ENCODE results near the gene HELT.

The HELT gene

DNA sequence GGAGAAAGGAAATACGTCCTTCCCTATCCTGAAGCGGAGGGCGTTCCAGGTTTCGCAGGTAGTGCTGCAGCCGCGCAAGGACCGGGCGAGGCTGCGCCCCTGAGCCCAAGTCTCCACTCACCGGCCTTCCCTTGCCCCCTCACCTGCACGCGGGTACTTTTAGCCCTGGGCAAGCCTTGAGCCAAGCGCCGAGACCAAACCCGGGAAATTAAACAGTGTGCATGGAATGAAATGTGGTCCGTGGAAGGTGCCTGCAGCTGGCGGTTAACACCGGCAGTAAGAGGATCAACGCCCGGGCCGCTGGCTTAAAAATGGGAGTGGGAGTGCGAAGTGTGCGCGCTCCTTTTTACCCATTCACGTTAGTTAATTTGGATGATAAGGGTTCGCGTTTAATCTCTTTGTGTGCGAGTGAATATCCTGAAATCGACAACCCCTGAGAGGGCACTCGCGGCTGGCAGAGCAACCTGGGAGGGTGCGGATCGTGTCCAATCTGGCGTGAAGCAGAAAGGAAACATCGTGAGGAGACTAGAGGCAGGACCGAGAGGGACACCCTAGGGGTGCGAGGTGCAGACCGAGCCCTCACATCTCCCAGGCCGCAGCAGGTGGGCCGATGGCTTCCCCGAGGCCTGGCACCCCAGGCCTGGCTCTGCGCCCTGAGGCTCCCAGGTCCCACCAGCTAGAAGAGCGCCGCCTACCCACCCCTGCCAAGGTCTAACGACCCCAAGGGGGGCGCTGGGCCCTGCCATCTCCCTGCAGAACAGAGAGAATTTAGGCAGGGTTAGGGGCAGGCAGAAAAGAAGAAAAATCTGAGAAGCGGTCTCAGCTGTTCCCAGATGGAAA, 2.0 kb upstream of the HELT start:
- Histone ChIP-seq H3K27me3 (ENCODE audit: insufficient read depth, low read length, poor library complexity) (peaks cover 75% of the 10 kb centered on the region), H4K5ac (ENCODE audit: low read length) (no peak overlapping the region), H3K23ac (ENCODE audit: low read length) (peak overlapping the region; percentile 51), H2BK15ac (replicated peaks; ENCODE audit: low read depth) (no peak overlapping the region), H2BK5ac (ENCODE audit: low read length) (no peak overlapping the region), H4K8ac (ENCODE audit: low read depth, low read length) (no peak overlapping the region), H3K56ac (ENCODE audit: low read length) (peak overlapping the region; percentile 22), H3K4me3 (ENCODE audit: low read length) (no peak overlapping the region), H3K9ac (ENCODE audit: low read length) (no peak overlapping the region), H3K18ac (ENCODE audit: low read length) (no peak overlapping the region), H3K79me2 (ENCODE audit: control insufficient read depth, insufficient read depth, low read length) (no peaks in the 10 kb centered on the region), H3K27ac (ENCODE audit: low read depth, low read length) (no peak overlapping the region), H3K36me3 (ENCODE audit: control insufficient read depth, insufficient read depth, low read length) (no peaks in the 10 kb centered on the region), H3K4me2 (ENCODE audit: low read length) (peak overlapping the region; percentile 46), H3K79me1 (ENCODE audit: low read length) (no peaks in the 10 kb centered on the region), H2AK5ac (ENCODE audit: low read length) (no peak overlapping the region), H3K4ac (ENCODE audit: low read depth, low read length) (no peak overlapping the region), H2BK120ac (ENCODE audit: low read depth, low read length) (no peak overlapping the region), H3K4me1 (ENCODE audit: control insufficient read depth, low read depth, low read length) (peaks cover 2% of the 10 kb centered on the region)
- no CpG with 5 or more reads among the region's 47 CpGs for WGBS (ENCODE audit: extremely low coverage, insufficient coverage, low lambda C conversion rate)
- peak; percentile 35 for DNase-seq

DNA sequence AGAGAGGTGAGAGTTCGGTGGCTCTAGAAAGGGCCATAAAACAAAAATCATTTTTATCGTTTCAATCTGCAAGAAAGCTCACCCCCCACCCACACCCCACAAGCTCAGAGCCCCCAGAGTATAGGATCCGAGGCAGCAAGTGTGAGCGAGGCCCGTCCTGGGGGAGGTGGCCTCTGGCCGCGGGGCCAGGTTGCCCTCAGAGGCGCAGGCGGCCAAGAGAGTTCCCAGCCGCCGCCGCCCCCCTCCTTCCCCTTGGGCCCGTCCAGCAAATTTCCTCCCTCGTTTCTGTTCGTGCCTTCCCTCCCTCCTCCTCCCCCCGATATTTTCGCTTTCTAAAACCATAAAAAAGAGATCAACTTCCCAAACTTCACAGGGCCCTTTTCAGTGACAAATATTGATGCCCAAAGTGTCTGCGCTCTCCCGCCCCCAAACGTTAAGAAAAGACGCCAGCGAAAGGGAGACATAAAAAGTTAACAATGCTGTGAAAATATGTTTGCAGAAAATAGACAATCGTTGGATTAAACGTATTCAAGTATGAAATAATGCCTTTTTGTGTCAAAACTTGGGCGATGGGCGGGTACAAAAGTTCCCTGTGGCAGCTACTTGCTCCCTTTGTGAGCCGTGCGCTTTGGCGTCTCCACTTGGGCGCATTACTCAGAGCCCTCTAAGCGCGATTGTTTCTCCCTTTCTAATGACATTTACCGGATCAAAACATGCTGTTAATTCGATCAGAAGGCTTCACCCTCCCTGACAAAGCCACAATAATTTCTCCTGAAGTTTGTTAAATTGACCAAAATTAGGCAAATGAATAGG, 1.1 kb upstream of the HELT start:
- peak; percentile 37 for DNase-seq
- Histone ChIP-seq H3K4ac (ENCODE audit: low read depth, low read length) (no peak overlapping the region), H2BK120ac (ENCODE audit: low read depth, low read length) (no peak overlapping the region), H3K4me2 (ENCODE audit: low read length) (no peak overlapping the region), H2AK5ac (ENCODE audit: low read length) (no peak overlapping the region), H2BK5ac (ENCODE audit: low read length) (no peak overlapping the region), H3K79me2 (ENCODE audit: control insufficient read depth, insufficient read depth, low read length) (no peaks in the 10 kb centered on the region), H3K4me1 (ENCODE audit: control insufficient read depth, low read depth, low read length) (peaks cover 2% of the 10 kb centered on the region), H4K8ac (ENCODE audit: low read depth, low read length) (no peak overlapping the region), H3K79me1 (ENCODE audit: low read length) (no peaks in the 10 kb centered on the region), H3K36me3 (ENCODE audit: control insufficient read depth, insufficient read depth, low read length) (no peaks in the 10 kb centered on the region), H3K27me3 (ENCODE audit: insufficient read depth, low read length, poor library complexity) (peaks cover 82% of the 10 kb centered on the region), H3K56ac (ENCODE audit: low read length) (no peak overlapping the region), H3K18ac (ENCODE audit: low read length) (no peak overlapping the region), H3K27ac (ENCODE audit: low read depth, low read length) (no peak overlapping the region), H2BK15ac (replicated peaks; ENCODE audit: low read depth) (no peak overlapping the region), H3K23ac (ENCODE audit: low read length) (no peak overlapping the region), H4K5ac (ENCODE audit: low read length) (no peak overlapping the region), H3K4me3 (ENCODE audit: low read length) (no peak overlapping the region), H3K9ac (ENCODE audit: low read length) (no peak overlapping the region)
- WGBS (ENCODE audit: extremely low coverage, insufficient coverage, low lambda C conversion rate) = no CpG with 5 or more reads among the region's 34 CpGs

DNA sequence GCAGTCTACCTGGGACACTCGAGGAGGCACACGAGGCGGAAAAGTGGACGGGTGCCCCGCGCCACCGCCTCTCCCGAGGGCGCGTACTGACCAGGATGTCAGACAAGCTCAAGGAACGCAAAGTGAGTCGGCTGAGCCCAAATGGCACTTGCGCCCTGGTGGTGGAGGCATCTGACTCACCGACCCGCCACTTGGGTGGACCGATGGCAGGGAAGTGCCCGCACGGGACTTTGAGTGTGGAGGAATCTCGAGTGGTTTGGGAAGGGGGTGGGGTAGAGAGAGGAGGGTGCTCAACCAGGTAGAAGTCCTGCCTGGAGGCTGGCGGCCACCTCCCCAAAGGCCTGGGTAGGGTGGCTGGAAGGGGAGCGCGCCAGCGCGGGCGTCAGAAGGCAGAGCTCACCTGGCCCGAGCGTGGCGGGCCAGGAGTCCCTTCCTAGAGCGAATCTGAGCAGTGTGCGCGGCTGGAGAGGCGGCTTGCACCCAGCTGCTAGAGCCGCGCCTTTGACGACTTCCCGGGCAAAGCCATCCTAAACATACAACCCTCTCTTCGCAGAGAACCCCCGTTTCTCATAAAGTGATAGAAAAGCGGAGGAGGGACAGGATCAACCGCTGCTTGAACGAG, 655 bp downstream of the HELT start:
- Histone ChIP-seq H2BK5ac (ENCODE audit: low read length) (no peak overlapping the region), H3K79me1 (ENCODE audit: low read length) (no peaks in the 10 kb centered on the region), H4K5ac (ENCODE audit: low read length) (no peak overlapping the region), H4K8ac (ENCODE audit: low read depth, low read length) (no peak overlapping the region), H2BK15ac (replicated peaks; ENCODE audit: low read depth) (no peak overlapping the region), H3K4me1 (ENCODE audit: control insufficient read depth, low read depth, low read length) (peaks cover 2% of the 10 kb centered on the region), H3K27ac (ENCODE audit: low read depth, low read length) (no peak overlapping the region), H3K18ac (ENCODE audit: low read length) (no peak overlapping the region), H3K4me3 (ENCODE audit: low read length) (no peak overlapping the region), H3K56ac (ENCODE audit: low read length) (no peak overlapping the region), H3K4me2 (ENCODE audit: low read length) (peak overlapping the region; percentile 58), H3K23ac (ENCODE audit: low read length) (no peak overlapping the region), H3K36me3 (ENCODE audit: control insufficient read depth, insufficient read depth, low read length) (no peaks in the 10 kb centered on the region), H2BK120ac (ENCODE audit: low read depth, low read length) (no peak overlapping the region), H2AK5ac (ENCODE audit: low read length) (no peak overlapping the region), H3K27me3 (ENCODE audit: insufficient read depth, low read length, poor library complexity) (peaks cover 91% of the 10 kb centered on the region), H3K9ac (ENCODE audit: low read length) (no peak overlapping the region), H3K4ac (ENCODE audit: low read depth, low read length) (no peak overlapping the region), H3K79me2 (ENCODE audit: control insufficient read depth, insufficient read depth, low read length) (no peaks in the 10 kb centered on the region)
- DNase-seq = peak; percentile 49
- no CpG with 5 or more reads among the region's 41 CpGs for WGBS (ENCODE audit: extremely low coverage, insufficient coverage, low lambda C conversion rate)

DNA sequence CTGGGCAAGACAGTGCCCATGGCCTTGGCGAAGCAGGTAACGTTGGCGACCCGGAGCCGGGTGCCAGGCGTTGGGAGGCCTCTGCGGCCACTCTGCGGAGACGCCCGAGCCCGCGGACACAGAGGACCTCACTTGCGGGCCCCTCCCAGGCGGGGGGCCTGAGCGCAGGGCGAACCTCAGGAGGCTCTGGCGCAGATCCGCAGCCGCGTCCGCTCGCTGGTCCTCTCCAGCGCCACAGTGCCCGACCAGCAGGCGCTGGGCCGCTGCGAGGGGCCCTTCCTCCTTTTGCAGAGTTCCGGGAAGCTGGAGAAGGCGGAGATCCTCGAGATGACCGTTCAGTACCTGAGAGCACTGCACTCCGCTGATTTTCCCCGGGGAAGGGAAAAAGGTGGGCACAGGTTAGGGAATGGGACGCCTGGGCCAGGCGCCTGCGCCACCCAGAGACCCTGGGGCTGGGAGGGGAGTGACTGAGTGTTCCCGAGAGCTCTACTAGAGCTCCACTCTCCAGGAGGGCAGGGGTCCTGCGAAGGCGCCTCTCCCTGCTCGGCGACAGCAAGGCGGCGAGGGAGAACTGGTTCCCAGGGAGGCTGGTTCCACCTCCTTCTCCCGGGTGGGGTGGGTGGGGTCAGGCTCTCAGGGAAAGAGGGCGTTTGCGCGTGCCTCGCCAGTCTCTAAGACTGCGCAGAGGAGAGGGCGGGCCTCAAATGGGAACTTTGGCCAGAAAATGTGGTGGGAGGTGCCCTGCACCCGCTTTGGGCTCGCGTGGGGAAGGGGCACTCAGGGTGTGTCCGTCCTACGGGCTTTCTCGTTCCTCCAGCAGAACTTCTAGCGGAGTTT, 1.4 kb downstream of the HELT start:
- Histone ChIP-seq H2BK15ac (replicated peaks; ENCODE audit: low read depth) (no peak overlapping the region), H3K4me3 (ENCODE audit: low read length) (no peak overlapping the region), H4K8ac (ENCODE audit: low read depth, low read length) (no peak overlapping the region), H3K4me2 (ENCODE audit: low read length) (peak overlapping the region; percentile 58), H3K18ac (ENCODE audit: low read length) (no peak overlapping the region), H4K5ac (ENCODE audit: low read length) (no peak overlapping the region), H3K56ac (ENCODE audit: low read length) (peak overlapping the region; percentile 20), H2BK5ac (ENCODE audit: low read length) (no peak overlapping the region), H3K79me1 (ENCODE audit: low read length) (no peaks in the 10 kb centered on the region), H3K9ac (ENCODE audit: low read length) (no peak overlapping the region), H3K36me3 (ENCODE audit: control insufficient read depth, insufficient read depth, low read length) (no peaks in the 10 kb centered on the region), H3K4ac (ENCODE audit: low read depth, low read length) (no peak overlapping the region), H3K23ac (ENCODE audit: low read length) (no peak overlapping the region), H2AK5ac (ENCODE audit: low read length) (no peak overlapping the region), H3K27ac (ENCODE audit: low read depth, low read length) (no peak overlapping the region), H3K79me2 (ENCODE audit: control insufficient read depth, insufficient read depth, low read length) (no peaks in the 10 kb centered on the region), H2BK120ac (ENCODE audit: low read depth, low read length) (no peak overlapping the region), H3K4me1 (ENCODE audit: control insufficient read depth, low read depth, low read length) (peaks cover under 1% of the 10 kb centered on the region), H3K27me3 (ENCODE audit: insufficient read depth, low read length, poor library complexity) (peaks cover 95% of the 10 kb centered on the region)
- no CpG with 5 or more reads among the region's 57 CpGs for WGBS (ENCODE audit: extremely low coverage, insufficient coverage, low lambda C conversion rate)
- DNase-seq = peak; percentile 67

DNA sequence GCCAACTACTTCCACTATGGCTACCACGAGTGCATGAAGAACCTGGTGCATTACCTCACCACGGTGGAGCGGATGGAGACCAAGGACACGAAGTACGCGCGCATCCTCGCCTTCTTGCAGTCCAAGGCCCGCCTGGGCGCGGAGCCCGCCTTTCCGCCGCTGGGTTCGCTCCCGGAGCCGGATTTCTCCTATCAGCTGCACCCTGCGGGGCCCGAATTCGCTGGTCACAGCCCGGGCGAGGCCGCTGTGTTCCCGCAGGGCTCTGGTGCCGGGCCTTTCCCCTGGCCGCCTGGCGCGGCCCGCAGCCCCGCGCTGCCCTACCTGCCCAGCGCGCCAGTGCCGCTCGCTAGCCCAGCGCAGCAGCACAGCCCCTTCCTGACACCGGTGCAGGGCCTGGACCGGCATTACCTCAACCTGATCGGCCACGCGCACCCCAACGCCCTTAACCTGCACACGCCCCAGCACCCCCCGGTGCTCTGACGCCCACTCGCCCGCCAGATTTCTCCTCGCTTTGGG, 2.1 kb downstream of the HELT start:
- Histone ChIP-seq H3K9ac (ENCODE audit: low read length) (no peak overlapping the region), H3K79me2 (ENCODE audit: control insufficient read depth, insufficient read depth, low read length) (no peaks in the 10 kb centered on the region), H2BK120ac (ENCODE audit: low read depth, low read length) (no peak overlapping the region), H3K23ac (ENCODE audit: low read length) (no peak overlapping the region), H3K4me3 (ENCODE audit: low read length) (no peak overlapping the region), H3K4me1 (ENCODE audit: control insufficient read depth, low read depth, low read length) (no peaks in the 10 kb centered on the region), H3K79me1 (ENCODE audit: low read length) (no peaks in the 10 kb centered on the region), H2BK15ac (replicated peaks; ENCODE audit: low read depth) (no peak overlapping the region), H2BK5ac (ENCODE audit: low read length) (no peak overlapping the region), H3K4ac (ENCODE audit: low read depth, low read length) (no peak overlapping the region), H4K5ac (ENCODE audit: low read length) (no peak overlapping the region), H3K36me3 (ENCODE audit: control insufficient read depth, insufficient read depth, low read length) (no peaks in the 10 kb centered on the region), H3K27me3 (ENCODE audit: insufficient read depth, low read length, poor library complexity) (peaks cover 94% of the 10 kb centered on the region), H3K4me2 (ENCODE audit: low read length) (peak overlapping the region; percentile 58), H2AK5ac (ENCODE audit: low read length) (no peak overlapping the region), H3K18ac (ENCODE audit: low read length) (no peak overlapping the region), H3K27ac (ENCODE audit: low read depth, low read length) (no peak overlapping the region), H4K8ac (ENCODE audit: low read depth, low read length) (no peak overlapping the region), H3K56ac (ENCODE audit: low read length) (peak overlapping the region; percentile 20)
- WGBS (ENCODE audit: extremely low coverage, insufficient coverage, low lambda C conversion rate) = no CpG with 5 or more reads among the region's 48 CpGs
- DNase-seq = peak; percentile 61
